ENCODE results near the gene RAB3GAP1.
A peak's percentile ranks its signal among the peaks of the same experiment; 100 is the strongest.

The RAB3GAP1 gene

DNA sequence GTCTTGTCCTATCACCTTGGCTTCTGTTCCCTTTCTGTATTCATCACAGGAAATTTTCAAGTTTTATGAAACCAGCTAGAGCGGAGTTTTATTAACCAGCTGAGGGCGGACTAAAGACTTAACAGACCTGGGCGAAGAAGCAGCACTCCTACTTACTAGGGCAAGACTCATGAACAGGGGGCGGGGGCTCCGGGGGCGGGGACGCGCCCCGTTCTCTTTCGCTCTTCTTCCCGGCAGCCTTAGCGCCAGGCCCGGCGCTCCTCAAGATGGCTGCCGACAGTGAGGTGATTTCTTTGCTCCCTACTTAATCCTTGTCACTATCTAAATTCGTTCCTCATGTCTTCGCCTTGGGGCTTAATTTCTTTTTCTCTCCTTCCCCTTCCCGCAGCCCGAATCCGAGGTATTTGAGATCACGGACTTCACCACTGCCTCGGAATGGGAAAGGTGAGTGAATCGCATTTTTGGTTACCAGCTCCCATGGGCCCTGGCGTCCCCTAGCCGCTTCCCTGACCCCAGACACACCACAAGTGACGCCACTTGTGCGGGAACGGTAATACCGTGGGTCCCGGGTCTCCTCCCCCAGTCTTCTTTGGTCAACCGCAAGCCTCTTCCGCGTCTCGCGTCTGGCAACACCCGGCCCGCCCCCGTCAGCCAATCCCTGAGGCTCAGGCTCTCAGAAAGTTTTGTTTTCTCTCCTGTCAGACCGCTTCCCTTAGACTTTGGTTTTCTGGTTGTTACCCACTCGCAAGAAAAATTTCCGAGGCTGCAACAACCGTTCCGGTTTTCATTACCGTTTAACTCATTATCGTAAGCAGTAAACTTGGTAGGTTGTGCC, at the start of gene RAB3GAP1:
Gene RAB3GAP1, plus strand, starts transcription at position 251 of the 835 bp plus-strand sequence. Its CDS starts 16 bp downstream, at position 267.
- TF ChIP-seq, protein P1, sequence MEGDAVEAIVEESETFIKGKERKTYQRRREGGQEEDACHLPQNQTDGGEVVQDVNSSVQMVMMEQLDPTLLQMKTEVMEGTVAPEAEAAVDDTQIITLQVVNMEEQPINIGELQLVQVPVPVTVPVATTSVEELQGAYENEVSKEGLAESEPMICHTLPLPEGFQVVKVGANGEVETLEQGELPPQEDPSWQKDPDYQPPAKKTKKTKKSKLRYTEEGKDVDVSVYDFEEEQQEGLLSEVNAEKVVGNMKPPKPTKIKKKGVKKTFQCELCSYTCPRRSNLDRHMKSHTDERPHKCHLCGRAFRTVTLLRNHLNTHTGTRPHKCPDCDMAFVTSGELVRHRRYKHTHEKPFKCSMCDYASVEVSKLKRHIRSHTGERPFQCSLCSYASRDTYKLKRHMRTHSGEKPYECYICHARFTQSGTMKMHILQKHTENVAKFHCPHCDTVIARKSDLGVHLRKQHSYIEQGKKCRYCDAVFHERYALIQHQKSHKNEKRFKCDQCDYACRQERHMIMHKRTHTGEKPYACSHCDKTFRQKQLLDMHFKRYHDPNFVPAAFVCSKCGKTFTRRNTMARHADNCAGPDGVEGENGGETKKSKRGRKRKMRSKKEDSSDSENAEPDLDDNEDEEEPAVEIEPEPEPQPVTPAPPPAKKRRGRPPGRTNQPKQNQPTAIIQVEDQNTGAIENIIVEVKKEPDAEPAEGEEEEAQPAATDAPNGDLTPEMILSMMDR (IDR thresholded peaks at IDR 0.05; ENCODE audit: low read depth, low read length) = no peak
- H3K4me3 ChIP-seq (ENCODE audit: low read depth, low read length) = peak within 1 kb of the TSS; percentile 83

DNA sequence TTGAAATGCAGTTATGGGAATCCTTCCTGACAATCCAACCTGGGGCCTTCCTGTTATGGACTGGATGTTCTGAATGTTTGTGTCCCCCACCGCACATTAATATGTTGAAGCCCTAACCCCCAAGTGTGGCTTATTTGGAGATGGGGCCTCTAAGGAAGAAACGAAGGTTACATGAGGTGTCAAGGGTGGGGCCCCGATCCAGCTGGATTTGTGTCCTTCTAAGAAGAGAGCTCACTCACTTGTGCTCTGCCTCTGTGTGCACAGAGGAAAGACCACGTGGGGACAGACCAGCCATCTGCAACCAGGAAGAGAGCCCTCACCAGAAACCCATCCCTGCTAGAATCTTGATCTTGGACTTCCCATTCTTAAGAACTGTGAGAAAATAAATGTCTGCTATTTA, 49.3 kb upstream of the RAB3GAP1 start:
- no peak overlapping the region for H3K4me3 ChIP-seq (ENCODE audit: low read depth, low read length)
- TF ChIP-seq, protein P1 (IDR thresholded peaks at IDR 0.05; ENCODE audit: low read depth, low read length) = no peak

DNA sequence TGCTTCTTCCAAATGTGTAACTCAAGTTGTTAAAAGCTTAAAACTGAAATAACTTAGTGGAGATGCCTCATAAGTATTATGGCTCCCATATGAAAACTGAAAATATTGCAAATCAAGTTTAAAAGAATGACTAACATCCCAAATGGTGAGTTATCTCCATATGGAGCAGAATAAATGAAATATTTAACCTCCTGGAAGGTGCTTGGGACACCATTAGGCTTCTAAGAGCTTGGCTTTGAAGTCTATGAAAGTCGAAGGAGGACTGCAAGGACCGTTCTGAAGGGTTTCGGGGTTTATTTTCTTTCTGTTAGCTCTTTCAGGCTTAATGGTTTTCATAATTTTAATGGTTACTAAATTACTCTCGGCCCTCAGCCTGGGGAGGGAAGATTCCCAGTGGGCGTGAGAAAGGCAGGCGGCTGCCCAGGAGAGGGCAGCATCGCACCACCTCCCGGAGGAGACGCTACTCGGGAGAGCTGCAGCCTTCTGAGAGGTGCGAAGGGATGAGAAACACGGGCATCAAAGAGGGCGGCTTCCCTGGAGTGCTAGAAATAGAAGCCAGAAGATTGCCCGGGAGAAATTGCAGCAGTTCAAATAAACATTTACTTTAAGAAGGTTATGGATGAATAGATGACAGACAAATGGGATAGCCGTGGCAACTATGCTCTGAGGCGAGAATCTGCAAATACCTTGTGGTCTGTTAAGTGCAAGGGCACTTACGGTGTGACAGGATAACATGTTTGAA, 47.9 kb upstream of the RAB3GAP1 start:
- TF ChIP-seq, protein P1 (IDR thresholded peaks at IDR 0.05; ENCODE audit: low read depth, low read length) = peak; percentile 95
- H3K4me3 ChIP-seq (ENCODE audit: low read depth, low read length) = no peak overlapping the region

DNA sequence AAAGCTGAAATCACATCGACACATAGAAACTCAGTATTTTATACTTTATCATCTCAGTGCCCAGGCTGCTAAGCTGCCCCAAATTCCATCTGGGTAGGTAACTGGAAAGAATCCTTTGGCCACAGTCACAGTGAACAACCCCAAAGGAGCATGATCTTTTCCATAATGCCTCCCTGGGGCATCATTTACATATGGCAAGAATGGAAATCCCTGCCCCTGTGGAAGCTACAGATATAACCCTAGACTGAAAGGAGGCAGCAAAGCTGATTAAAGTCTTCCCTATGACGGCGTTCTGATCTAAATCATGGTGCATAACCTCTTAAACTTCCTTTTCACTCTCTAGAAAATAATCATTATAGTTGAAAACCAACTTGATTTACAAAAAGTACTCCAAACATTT, 46.3 kb upstream of the RAB3GAP1 start:
- TF ChIP-seq, protein P1 (IDR thresholded peaks at IDR 0.05; ENCODE audit: low read depth, low read length) = no peak
- H3K4me3 ChIP-seq (ENCODE audit: low read depth, low read length) = no peak overlapping the region

DNA sequence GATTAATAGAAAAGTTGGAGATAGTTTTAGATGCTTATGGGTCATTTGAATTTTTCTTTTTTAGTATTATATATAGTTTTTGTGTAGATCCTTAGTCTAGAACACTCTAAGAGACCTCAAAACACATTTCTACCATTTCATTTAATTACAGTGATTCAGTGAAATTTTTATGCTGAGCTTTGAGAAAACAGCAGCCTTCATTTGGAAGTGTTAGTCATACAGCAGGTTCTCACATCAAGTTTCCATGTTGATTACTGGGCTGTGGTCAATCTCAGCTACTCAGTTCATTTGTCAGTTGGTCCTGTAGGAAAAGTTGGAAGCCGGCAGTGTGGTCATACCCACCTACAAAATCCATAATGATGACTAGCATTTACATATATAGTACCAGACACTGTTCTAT, 42.8 kb upstream of the RAB3GAP1 start:
- TF ChIP-seq, protein P1 (IDR thresholded peaks at IDR 0.05; ENCODE audit: low read depth, low read length) = no peak
- no peak overlapping the region for H3K4me3 ChIP-seq (ENCODE audit: low read depth, low read length)

DNA sequence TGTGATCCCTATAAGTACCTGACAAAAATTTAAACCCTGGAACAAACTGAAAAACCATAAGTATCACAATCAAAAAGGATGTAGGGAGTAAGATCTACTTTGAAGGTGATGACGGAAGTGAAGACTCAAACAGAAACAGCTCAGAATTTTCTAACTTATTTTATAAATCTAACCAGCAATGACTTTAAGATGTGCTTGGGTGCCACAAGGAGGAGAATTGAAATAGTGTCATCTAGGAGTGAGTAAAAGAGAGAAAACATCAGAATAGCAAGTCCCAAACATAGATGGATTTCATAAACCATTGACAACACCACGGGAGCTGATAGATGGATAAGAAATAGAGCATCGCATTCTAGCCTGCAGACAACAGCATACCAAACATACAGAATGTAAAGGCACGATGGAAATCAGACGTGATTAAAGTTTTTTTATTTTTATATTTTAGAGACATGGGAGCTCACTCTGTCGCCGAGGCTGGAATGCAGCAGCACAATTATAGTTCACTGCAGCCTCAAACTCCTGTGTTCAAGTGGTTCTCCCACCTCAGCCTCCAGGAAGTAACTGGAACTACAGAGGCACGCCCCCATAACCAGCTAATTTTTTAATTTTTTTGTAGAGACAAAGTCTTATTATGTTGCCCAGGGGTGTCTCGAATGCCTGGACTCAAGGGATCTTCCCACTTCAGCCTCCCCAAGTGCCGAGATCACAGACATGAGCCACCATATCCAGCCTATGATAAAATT, 41.7 kb upstream of the RAB3GAP1 start:
- no peak overlapping the region for H3K4me3 ChIP-seq (ENCODE audit: low read depth, low read length)
- TF ChIP-seq, protein P1 (IDR thresholded peaks at IDR 0.05; ENCODE audit: low read depth, low read length) = no peak
